Measurements from ENCODE around the gene CNGA4. TPM values are rescaled to one million over a fixed set of nuclear protein-coding genes. Genes with fewer than 3 reads are reported as not detected.

The CNGA4 gene
- total RNA-seq, 4 donors from 2014 or later: 0.14 TPM; not detected in 3

GRCh38 chr11:6197466-6198200, 41.3 kb upstream of the CNGA4 start:
- intact Hi-C loops (cut with DNase I; ENCODE audit: low total_unique reads) (no loop called here), in situ Hi-C loops (cut with MboI; ENCODE audit: low pct_ligation_motif_present in 1 of 4, low pct_unique_long_range_greater_than_20kb in 1 of 4, low sequenced_read_pairs in 3 of 4) (no loop called here)
- H3K27me3 ChIP-seq: no peaks in the 10 kb centered on the region
- no peak overlapping the region for H3K4me3 ChIP-seq
- no peak for TF ChIP-seq CTCF (IDR thresholded peaks at IDR 0.05)
- TF ChIP-seq POLR2AphosphoS5 (IDR thresholded peaks at IDR 0.05): no peak
- no peak for TF ChIP-seq POLR2A (IDR thresholded peaks at IDR 0.05)
- no peak for TF ChIP-seq EP300 (IDR thresholded peaks at IDR 0.05; ENCODE audit: low read depth)
- no peaks in the 10 kb centered on the region for H3K9me3 ChIP-seq
- H3K27ac ChIP-seq: no peak overlapping the region
- H3K4me1 ChIP-seq: no peaks in the 10 kb centered on the region
- H3K36me3 ChIP-seq: no peaks in the 10 kb centered on the region
- 85 to 89% methylated on average over 3 to 4 of the region's 4 CpGs for WGBS, 2 donors (ENCODE audit: low coverage in 1 of 2)
- no peak for DNase-seq

GRCh38 chr11:6199174-6199810, 39.6 kb upstream of the CNGA4 start, which contains the start of gene OR52W1:
OR52W1 (plus strand) TSS chr11:6199224; CDS start chr11:6199224, 0 bp downstream.
- Histone ChIP-seq H3K4me1 (no peaks in the 10 kb centered on the region), H3K9me3 (no peaks in the 10 kb centered on the region), H3K36me3 (no peaks in the 10 kb centered on the region), H3K27me3 (no peaks in the 10 kb centered on the region), H3K27ac (no peak within 1 kb of the TSS), H3K4me3 (no peak within 1 kb of the TSS)
- WGBS, 2 donors (ENCODE audit: low coverage in 1 of 2): 97% methylated on average over 5 of the region's 5 CpGs; no CpG with 5 or more reads in 1 of the 2 donors
- in situ Hi-C loops (cut with MboI; ENCODE audit: low pct_ligation_motif_present in 1 of 4, low pct_unique_long_range_greater_than_20kb in 1 of 4, low sequenced_read_pairs in 3 of 4): no loop called here
- DNase-seq: no peak
- no peak for TF ChIP-seq CTCF (IDR thresholded peaks at IDR 0.05)
- no peak for TF ChIP-seq EP300 (IDR thresholded peaks at IDR 0.05; ENCODE audit: low read depth)
- no peak for TF ChIP-seq POLR2A (IDR thresholded peaks at IDR 0.05)
- no peak for TF ChIP-seq POLR2AphosphoS5 (IDR thresholded peaks at IDR 0.05)
- intact Hi-C loops (cut with DNase I; ENCODE audit: low total_unique reads): no loop called here

GRCh38 chr11:6200975-6201374, 37.9 kb upstream of the CNGA4 start:
- H3K9me3 ChIP-seq: no peaks in the 10 kb centered on the region
- peak; percentile 17 for DNase-seq
- no peak overlapping the region for H3K4me3 ChIP-seq
- in situ Hi-C loops (cut with MboI; ENCODE audit: low pct_ligation_motif_present in 1 of 4, low pct_unique_long_range_greater_than_20kb in 1 of 4, low sequenced_read_pairs in 3 of 4) (no loop called here), intact Hi-C loops (cut with DNase I; ENCODE audit: low total_unique reads) (no loop called here)
- peaks cover 0 to 4% (median 0%) of the 10 kb centered on the region in 4 donors for H3K36me3 ChIP-seq
- 69 to 88% methylated on average over 4 of the region's 4 CpGs for WGBS, 2 donors (ENCODE audit: low coverage in 1 of 2)
- no peak overlapping the region for H3K27ac ChIP-seq
- no peaks in the 10 kb centered on the region for H3K27me3 ChIP-seq
- no peaks in the 10 kb centered on the region for H3K4me1 ChIP-seq
- no peak for TF ChIP-seq POLR2AphosphoS5 (IDR thresholded peaks at IDR 0.05)
- no peak for TF ChIP-seq CTCF (IDR thresholded peaks at IDR 0.05)
- TF ChIP-seq EP300 (IDR thresholded peaks at IDR 0.05; ENCODE audit: low read depth): no peak
- no peak for TF ChIP-seq POLR2A (IDR thresholded peaks at IDR 0.05)

- no peak overlapping the region for H3K27ac ChIP-seq
Observed at GRCh38 chr11:6201481-6201880, 37.4 kb upstream of the CNGA4 start.

More at GRCh38 chr11:6201481-6201880, 37.4 kb upstream of the CNGA4 start:
- Histone ChIP-seq H3K27me3 (no peaks in the 10 kb centered on the region), H3K4me1 (no peaks in the 10 kb centered on the region), H3K4me3 (no peak overlapping the region), H3K36me3 (peaks cover 0 to 9% (median 2%) of the 10 kb centered on the region in 4 donors), H3K9me3 (no peaks in the 10 kb centered on the region)
- 87 to 91% methylated on average over 1 to 2 of the region's 2 CpGs for WGBS, 2 donors (ENCODE audit: low coverage in 1 of 2)
- in situ Hi-C loops (cut with MboI; ENCODE audit: low pct_ligation_motif_present in 1 of 4, low pct_unique_long_range_greater_than_20kb in 1 of 4, low sequenced_read_pairs in 3 of 4): no loop called here
- intact Hi-C loops (cut with DNase I; ENCODE audit: low total_unique reads): no loop called here
- TF ChIP-seq POLR2AphosphoS5 (IDR thresholded peaks at IDR 0.05) (no peak), CTCF (IDR thresholded peaks at IDR 0.05) (no peak), POLR2A (IDR thresholded peaks at IDR 0.05) (no peak), EP300 (IDR thresholded peaks at IDR 0.05; ENCODE audit: low read depth) (no peak)
- no peak for DNase-seq

Data from transverse colon (tissue), 4 donors.